ENCODE data around the gene LRRC8A. TPM values are rescaled to one million over a fixed set of nuclear protein-coding genes. Genes with fewer than 3 reads are reported as not detected.

The LRRC8A gene
- total and polyA plus RNA-seq, 2 of the 13 experiments (the other 11 are each of a cell fraction or from before 2014, with no cell fraction given), result 16.1 to 40.6 TPM

DNA sequence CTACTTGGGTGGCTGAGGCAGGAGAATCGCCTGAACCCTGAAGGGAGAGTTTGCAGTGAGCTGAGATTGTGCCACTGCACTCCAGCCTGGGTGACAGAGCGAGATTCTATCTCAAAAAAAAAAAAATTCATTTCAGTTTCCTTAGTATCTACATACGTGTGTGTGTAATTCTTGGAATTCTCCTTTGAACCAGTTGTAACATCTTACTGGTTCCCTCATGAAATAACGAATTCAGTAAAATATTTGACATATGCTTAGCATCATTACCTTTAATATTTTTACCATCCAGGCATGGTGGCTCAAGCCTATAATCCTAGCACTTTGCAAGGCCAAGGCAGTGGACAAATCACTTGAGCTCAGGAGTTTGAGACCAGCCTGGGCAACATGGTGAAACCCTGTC lies 47.6 kb downstream of the LRRC8A start:
- CTCF ChIA-PET (ENCODE audit: low intra/inter-chr PET ratio, low total read pairs), result no interaction called here
- TF ChIP-seq ZNF530 (CRISPR knock-in tag; IDR thresholded peaks at IDR 0.05; ENCODE audit: low read depth), result no peak
- no peak for TF ChIP-seq GATAD2A (CRISPR knock-in tag; IDR thresholded peaks at IDR 0.05)
- no peak for TF ChIP-seq ZMAT5 (CRISPR knock-in tag; IDR thresholded peaks at IDR 0.05; ENCODE audit: borderline replicate concordance, low read depth)
- TF ChIP-seq PHF21A (CRISPR knock-in tag; IDR thresholded peaks at IDR 0.05), result no peak
- no peak for TF ChIP-seq TEAD2 (CRISPR knock-in tag; IDR thresholded peaks at IDR 0.05)
- no peak for TF ChIP-seq KDM5B (CRISPR knock-in tag; IDR thresholded peaks at IDR 0.05; ENCODE audit: borderline replicate concordance)
- no peak for TF ChIP-seq SNRNP70 (IDR thresholded peaks at IDR 0.05; ENCODE audit: low read depth, low read length)
- TF ChIP-seq ZKSCAN1 (IDR thresholded peaks at IDR 0.05; ENCODE audit: low read length), result no peak
- TF ChIP-seq ZSCAN12 (CRISPR knock-in tag; IDR thresholded peaks at IDR 0.05), result no peak
- no peak for TF ChIP-seq KLF12 (CRISPR knock-in tag; IDR thresholded peaks at IDR 0.05; ENCODE audit: borderline replicate concordance)
- TF ChIP-seq ZNF572 (CRISPR knock-in tag; IDR thresholded peaks at IDR 0.05), result no peak
- no peak for TF ChIP-seq ZNF790 (CRISPR knock-in tag; IDR thresholded peaks at IDR 0.05; ENCODE audit: borderline replicate concordance)
- TF ChIP-seq, protein P1, sequence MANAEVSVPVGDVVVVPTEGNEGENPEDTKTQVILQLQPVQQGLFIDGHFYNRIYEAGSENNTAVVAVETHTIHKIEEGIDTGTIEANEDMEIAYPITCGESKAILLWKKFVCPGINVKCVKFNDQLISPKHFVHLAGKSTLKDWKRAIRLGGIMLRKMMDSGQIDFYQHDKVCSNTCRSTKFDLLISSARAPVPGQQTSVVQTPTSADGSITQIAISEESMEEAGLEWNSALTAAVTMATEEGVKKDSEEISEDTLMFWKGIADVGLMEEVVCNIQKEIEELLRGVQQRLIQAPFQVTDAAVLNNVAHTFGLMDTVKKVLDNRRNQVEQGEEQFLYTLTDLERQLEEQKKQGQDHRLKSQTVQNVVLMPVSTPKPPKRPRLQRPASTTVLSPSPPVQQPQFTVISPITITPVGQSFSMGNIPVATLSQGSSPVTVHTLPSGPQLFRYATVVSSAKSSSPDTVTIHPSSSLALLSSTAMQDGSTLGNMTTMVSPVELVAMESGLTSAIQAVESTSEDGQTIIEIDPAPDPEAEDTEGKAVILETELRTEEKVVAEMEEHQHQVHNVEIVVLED (CRISPR knock-in tag; IDR thresholded peaks at IDR 0.05; ENCODE audit: borderline replicate concordance), result no peak
- TF ChIP-seq ZNF616 (CRISPR knock-in tag; IDR thresholded peaks at IDR 0.05; ENCODE audit: low read depth), result no peak
- TF ChIP-seq CREB1 (IDR thresholded peaks at IDR 0.05), result no peak
- TF ChIP-seq CREB1 (CRISPR knock-in tag; IDR thresholded peaks at IDR 0.05), result no peak
- no peak for TF ChIP-seq MIXL1 (CRISPR knock-in tag; IDR thresholded peaks at IDR 0.05)
- TF ChIP-seq ZFP62 (CRISPR knock-in tag; IDR thresholded peaks at IDR 0.05), result no peak

More for the DNA sequence above, 47.6 kb downstream of the LRRC8A start:
- no peak overlapping the region for H2AFZ ChIP-seq (ENCODE audit: low read length)
- H3K36me3 ChIP-seq (replicated peaks in 1 of 2; ENCODE audit: control insufficient read depth in 1 of 2, insufficient read depth in 2 of 2, low read length in 2 of 2), result peaks cover 0 to 2% of the 10 kb centered on the region in 2 experiments; a peak in 2 of 5 replicates
- POLR2A ChIA-PET, result interaction anchor here (0.8 kb wide), 1 partner anchor 19 kb away, joined by 3 read pairs; no protein-coding TSS in a partner anchor
- DNase-seq (ENCODE audit: low spot score), result no peak
- H4K20me1 ChIP-seq (ENCODE audit: insufficient read depth, low read length), result no peaks in the 10 kb centered on the region
- no peak for FAIRE-seq
- H3K27me3 ChIP-seq (ENCODE audit: control insufficient read depth in 1 of 2, insufficient read depth in 2 of 2, low read length in 2 of 2), result no peaks in the 10 kb centered on the region
- no peak overlapping the region for H3K9ac ChIP-seq (ENCODE audit: insufficient read depth, low read depth, low read length)
- H3K4me2 ChIP-seq (ENCODE audit: low read depth, low read length), result no peak overlapping the region
- 96% methylated on average over 4 of the region's 4 CpGs for WGBS (ENCODE audit: low lambda C conversion rate)
- no peaks in the 10 kb centered on the region for H3K9me3 ChIP-seq (ENCODE audit: low read length)
- BruUV-seq (replicated peaks), result no TSS peak
- no peaks in the 10 kb centered on the region for H3K79me2 ChIP-seq (ENCODE audit: insufficient read depth, low read length)
- no peak for ATAC-seq
- intact Hi-C loops (cut with micrococcal nuclease; ENCODE audit: unreplicated experiment) (no loop called here), in situ Hi-C loops (cut with HindIII; ENCODE audit: extremely low pct_ligation_motif_present, low pct_unique_long_range_greater_than_20kb) (no loop called here)
- no peak overlapping the region for H3K27ac ChIP-seq (ENCODE audit: extremely low read length, insufficient read depth, low read length)
- H3K4me1 ChIP-seq (ENCODE audit: insufficient read depth, low read length), result peaks cover 7% of the 10 kb centered on the region
- H3K4me3 ChIP-seq (replicated peaks in 1 of 3; ENCODE audit: insufficient read depth in 1 of 3, low read depth in 2 of 3, low read length in 3 of 3), result no peak overlapping the region
